Stimulated activated CD4-positive, alpha-beta T cell treated with anti-CD3 and anti-CD28 coated beads, TNF-alpha, amount 100 ng/mL, for 4 hours (primary cell): Measurements from ENCODE around the gene IRF4.

Experiments
- DNase-seq, 3 experiments: peaks; one replicate each; pipeline ENCODE4 v3.0.0-alpha.2; 2020; ENCODE audit warnings: low read depth in 3 of 3

IRF4 gene

DNA sequence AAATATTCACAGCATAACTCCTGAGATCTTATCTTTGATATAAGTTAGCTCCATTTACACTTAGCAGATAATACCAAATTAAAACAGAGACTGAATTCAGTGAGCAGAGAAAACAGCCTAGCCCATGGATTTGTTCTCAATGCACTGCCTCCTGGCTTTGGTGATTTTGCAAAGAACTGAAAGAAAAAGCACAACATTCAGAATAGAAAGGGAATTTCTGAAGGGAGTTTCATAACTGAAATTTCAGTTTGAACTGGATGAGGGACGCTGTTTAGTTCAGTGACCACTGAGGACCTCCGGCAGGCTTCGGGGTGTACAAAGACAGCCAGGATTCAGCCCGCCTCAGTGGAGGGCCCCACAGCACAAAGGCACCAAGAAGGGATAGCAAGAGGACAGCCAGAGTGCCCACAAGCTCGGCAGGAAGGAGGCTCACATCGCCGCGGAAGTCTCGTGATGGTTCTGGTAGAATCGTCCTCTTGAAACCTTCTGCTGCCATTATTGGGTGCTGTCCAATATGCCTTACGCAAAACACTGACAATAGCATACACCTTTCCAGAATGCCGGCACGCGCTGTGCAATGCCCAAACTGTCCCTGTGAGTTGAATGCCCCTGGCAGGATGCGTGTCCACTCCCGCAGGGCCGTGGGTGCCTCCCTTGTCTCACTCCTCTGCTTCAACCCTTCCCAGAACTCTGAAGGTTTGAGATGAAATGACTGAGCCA, 9.7 kb upstream of the IRF4 start:
- DNase-seq: no peak

DNA sequence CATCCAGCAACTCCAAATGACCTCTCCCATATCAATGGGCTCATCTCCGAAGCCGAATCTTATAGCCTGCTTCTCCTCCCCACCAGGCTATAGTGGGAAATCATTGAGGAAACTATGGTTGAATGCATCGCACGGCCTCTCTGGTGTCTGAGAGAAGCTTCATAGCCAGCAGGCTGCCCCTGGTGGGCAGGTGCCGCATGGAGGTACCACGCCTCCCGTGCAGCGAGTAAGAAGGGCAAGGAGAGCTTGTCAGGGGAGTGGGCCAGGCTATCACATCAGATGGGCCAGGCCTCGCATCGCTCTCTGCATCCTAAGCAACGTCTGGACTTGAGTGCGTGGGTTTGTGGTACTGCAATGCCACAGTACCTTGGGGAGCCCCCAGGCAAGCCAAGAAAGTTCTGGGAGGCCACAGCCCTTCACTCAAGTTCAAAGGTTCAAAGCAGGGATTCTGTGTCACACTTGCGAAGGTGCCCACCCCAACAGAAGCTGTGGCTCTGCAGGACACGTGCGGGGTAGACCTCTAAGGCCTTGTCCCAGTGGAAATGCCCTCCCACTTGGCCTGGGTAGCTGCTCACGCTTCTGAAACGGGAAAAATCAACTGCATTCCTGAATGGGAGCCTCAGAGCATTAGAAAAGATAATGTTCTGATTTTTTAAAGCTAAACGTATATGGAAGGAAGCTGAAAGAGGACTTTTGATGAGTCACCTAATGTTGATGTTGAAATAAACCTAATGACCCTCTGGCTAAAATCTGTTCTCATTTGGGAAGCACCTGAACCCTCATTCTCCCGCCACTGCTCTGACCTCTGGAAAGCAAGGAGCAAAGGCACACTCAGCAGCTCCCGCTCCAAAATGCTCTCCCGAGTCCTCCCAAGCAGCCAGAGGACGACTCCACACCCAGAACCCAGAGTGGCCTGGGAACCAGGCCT, 8.4 kb upstream of the IRF4 start:
- no peak for DNase-seq

DNA sequence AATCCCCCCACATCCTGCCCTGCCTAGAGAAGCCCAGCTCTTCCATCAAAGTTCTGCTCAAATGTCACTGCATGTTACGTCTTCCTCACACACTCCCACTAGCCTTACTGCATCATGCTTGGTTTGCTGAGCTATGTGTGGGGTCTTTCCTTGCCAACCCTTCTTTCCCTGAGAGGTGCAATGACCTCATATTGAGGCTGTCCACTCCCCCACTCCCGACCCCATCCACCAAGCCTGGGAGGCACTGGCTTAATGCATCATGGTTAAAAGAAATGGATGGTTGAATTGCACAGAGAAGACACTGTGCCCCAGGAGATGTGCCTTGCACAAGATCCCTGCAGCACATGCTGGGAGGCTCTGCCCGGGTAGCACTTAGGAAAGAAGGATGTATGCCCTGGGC, 7.7 kb upstream of the IRF4 start:
- DNase-seq: no peak

DNA sequence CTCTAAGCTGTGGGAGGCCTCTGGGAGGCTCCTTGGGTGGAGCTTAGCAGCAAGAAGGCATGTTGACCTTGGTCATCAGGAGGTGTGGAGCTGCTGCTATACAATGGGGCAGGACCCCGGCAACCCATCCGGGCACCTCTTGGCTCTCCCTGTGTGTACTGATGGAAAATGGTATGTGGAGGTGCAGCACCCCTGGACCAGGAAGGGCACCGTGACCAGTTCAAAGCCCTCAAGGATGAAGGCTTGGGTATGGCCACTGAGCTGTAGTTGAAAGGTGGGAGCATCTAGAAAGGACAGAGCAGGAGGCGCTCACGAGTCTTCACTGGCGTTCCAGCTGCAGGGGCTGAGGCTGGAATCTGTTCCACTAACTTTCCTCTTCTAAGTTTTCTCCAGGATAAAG, 6.7 kb upstream of the IRF4 start:
- DNase-seq: no peak

- DNase-seq: no peak
Measured at GRCh38 chr6:385614-386013, 5.9 kb upstream of the IRF4 start.

DNA sequence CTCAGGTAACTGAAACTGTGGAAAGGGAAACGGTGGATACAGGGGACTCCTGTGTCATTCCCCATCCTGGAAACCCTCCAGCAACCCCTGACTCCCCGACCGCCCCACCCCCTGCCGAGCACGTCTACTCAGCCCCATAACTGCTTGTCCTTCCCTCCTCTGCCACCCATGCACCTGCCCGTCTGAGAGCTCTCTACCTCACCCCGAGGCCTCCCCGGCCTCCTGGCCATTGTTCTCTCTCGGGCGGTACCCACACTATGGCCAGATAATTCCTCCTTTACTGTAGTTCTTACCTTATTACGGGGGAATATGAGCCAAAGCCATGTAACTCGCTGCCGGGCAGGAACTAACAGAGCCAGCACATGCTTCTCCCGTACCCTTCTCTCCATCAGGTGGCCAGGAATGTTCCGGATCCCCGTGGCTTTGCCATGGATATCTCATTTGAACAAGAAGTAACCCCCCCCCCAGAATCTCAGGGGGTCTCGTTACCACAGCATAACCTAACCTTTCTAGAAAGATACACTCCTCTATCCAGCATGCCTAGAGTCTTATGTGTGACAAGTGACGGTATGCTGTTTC, 4.8 kb upstream of the IRF4 start:
- no peak for DNase-seq

DNA sequence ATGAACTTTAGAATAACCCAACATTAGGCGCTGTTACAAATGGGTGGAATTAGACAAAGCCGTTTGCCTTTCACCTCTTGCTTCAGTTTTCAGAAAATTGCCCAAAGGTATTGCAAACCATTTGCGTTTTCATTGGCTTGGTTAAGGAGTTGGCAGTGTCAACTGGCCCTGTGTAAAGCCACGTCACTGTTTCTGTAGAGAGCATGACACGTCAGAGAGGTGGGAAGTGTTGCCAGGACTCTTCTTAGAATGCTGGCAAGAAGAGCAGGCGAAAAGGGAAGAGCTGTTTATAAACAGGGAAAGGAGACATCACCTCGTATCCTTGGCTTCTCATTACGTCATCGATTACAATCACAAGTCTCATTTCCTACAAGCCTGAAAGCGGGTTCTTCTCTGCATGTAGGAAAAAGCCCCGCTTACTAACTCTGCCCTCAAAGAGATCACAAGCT, 4.2 kb upstream of the IRF4 start:
- DNase-seq: no peak

GRCh38 chr6:388202-388903, 3.2 kb upstream of the IRF4 start:
- DNase-seq: no peak

- no peak for DNase-seq
Measured at GRCh38 chr6:389143-389542, 2.4 kb upstream of the IRF4 start.

DNA sequence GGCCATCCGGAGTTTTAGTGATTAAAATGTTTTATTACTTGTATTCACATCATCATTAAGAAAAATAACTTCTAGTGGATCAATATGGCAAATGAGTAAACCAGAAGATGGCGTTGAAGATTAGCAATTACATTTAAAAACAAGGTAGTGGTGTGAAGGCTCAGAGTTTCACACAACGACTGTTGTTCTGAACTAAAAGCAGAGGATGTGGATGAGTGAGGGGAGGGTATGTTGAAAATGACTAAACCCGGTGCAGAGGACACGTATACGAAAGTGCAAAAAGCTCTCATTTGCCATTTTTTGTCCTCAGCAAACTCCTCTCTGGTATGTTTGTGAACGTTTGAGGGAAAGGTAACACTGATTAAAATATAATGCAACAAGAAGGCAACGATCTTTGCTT, 1.9 kb upstream of the IRF4 start:
- no peak for DNase-seq

- DNase-seq: no peak
Measured at GRCh38 chr6:390914-391558, 516 bp upstream of the IRF4 start.

GRCh38 chr6:392441-393390, 1.2 kb downstream of the IRF4 start:
- DNase-seq: no peak

- DNase-seq: peak in 1 of 3 experiments; percentile 35
Measured at GRCh38 chr6:393391-394221, 2.1 kb downstream of the IRF4 start.

DNA sequence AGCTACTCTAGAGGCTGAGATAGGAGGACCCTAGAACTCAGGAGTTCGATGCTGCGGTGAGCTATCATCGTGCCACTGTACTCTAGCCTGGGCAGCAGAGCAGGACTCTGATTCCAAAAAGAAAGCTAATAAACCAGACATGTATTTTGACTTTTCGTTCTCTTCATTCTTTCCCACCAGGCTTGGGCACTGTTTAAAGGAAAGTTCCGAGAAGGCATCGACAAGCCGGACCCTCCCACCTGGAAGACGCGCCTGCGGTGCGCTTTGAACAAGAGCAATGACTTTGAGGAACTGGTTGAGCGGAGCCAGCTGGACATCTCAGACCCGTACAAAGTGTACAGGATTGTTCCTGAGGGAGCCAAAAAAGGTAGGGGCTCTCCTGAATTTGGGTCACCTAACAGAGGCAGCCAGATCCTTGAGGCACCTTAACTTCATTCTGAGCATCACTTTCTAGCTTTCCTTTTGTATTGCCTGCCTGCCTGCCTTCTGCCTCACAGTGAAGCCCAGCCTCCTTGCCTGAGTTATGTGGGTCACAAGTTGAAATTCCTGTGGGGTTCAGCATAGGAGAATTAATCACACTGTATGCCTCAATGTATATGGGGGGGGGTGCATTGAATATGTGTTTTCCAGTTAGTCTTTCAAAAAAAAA, 3.2 kb downstream of the IRF4 start:
- DNase-seq: no peak

- DNase-seq: no peak
Measured at GRCh38 chr6:395432-396125, 4.0 kb downstream of the IRF4 start.

GRCh38 chr6:396126-396520, 4.6 kb downstream of the IRF4 start:
- DNase-seq: no peak

DNA sequence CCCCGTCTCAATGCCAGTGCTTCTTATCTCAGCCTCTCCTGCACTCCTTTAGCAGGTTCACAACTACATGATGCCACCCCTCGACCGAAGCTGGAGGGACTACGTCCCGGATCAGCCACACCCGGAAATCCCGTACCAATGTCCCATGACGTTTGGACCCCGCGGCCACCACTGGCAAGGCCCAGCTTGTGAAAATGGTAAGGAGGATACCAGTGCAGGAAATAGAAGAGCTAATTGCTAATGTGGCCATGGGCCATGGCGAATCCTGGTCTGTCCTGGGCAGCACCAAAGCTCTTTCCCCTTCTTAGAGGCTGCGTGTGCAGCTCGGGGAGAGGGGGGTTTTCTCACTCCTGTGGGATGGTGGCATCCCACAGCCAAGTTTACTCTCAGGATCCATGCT, 5.5 kb downstream of the IRF4 start:
- no peak for DNase-seq

GRCh38 chr6:397604-398003, 6.1 kb downstream of the IRF4 start:
- DNase-seq: no peak
